Mesendoderm (in vitro differentiated cells): ENCODE data around the gene MREG.

Source experiments
- DNase-seq: peaks from one replicate; pipeline ENCODE4 v3.0.0; 2013
- H2AK5ac ChIP-seq: 2 replicates; pipeline ENCODE4 v1.6.1; 2013; ENCODE audit warnings: low read length, inconsistent platforms
- H2BK120ac ChIP-seq: 2 replicates; pipeline ENCODE4 v1.6.1; 2013; ENCODE audit warnings: low read depth, mild to moderate bottlenecking, low read length, moderate library complexity, mixed read lengths
- H2BK15ac ChIP-seq: replicated peaks from 2 replicates; pipeline ENCODE4 v1.6.1; 2013; ENCODE audit warnings: low read depth, mild to moderate bottlenecking, moderate library complexity
- H2BK5ac ChIP-seq: 2 replicates; pipeline ENCODE4 v1.6.1; 2013; ENCODE audit warnings: low read length, inconsistent platforms
- H3K18ac ChIP-seq: 2 replicates; pipeline ENCODE4 v1.6.1; 2013; ENCODE audit warnings: mild to moderate bottlenecking, low read length, mixed read lengths
- H3K23ac ChIP-seq: one replicate; pipeline ENCODE4 v1.6.1; 2013; ENCODE audit warnings: low read length
- H3K27ac ChIP-seq: 2 replicates; pipeline ENCODE4 v1.5.1; 2013; ENCODE audit warnings: low read depth, mild to moderate bottlenecking, inconsistent platforms, low read length, moderate library complexity
- H3K27me3 ChIP-seq: 2 replicates; pipeline ENCODE4 v1.6.1; 2013; ENCODE audit warnings: low read length, control low read depth, mild to moderate bottlenecking, inconsistent platforms; ENCODE audit not compliant: insufficient read depth, poor library complexity
- H3K36me3 ChIP-seq: 2 replicates; pipeline ENCODE4 v1.6.1; 2013; ENCODE audit warnings: low read length, inconsistent platforms; ENCODE audit not compliant: control insufficient read depth, insufficient read depth
- H3K4ac ChIP-seq: one replicate; pipeline ENCODE4 v1.6.1; 2013; ENCODE audit warnings: low read depth, mild to moderate bottlenecking, low read length, moderate library complexity
- H3K4me1 ChIP-seq: 2 replicates; pipeline ENCODE4 v1.6.1; 2013; ENCODE audit warnings: low read depth, low read length, inconsistent platforms; ENCODE audit not compliant: control insufficient read depth
- H3K4me2 ChIP-seq: 2 replicates; pipeline ENCODE4 v1.6.1; 2013; ENCODE audit warnings: low read length
- H3K4me3 ChIP-seq: 2 replicates; pipeline ENCODE4 v1.5.1; 2013; ENCODE audit warnings: mild to moderate bottlenecking, low read length
- H3K56ac ChIP-seq: one replicate; pipeline ENCODE4 v1.6.1; 2013; ENCODE audit warnings: low read length
- H3K79me1 ChIP-seq: 2 replicates; pipeline ENCODE4 v1.6.1; 2013; ENCODE audit warnings: low read length, inconsistent platforms
- H3K79me2 ChIP-seq: 2 replicates; pipeline ENCODE4 v1.6.1; 2013; ENCODE audit warnings: mild to moderate bottlenecking, low read length; ENCODE audit not compliant: control insufficient read depth, insufficient read depth
- H3K9ac ChIP-seq: 2 replicates; pipeline ENCODE4 v1.6.1; 2013; ENCODE audit warnings: low read length, inconsistent platforms
- H4K5ac ChIP-seq: one replicate; pipeline ENCODE4 v1.6.1; 2013; ENCODE audit warnings: low read length
- H4K8ac ChIP-seq: one replicate; pipeline ENCODE4 v1.6.1; 2013; ENCODE audit warnings: low read depth, mild to moderate bottlenecking, control low read depth, low read length, moderate library complexity
- WGBS: extraction: QIAGEN DNeasy Blood & Tissue Kit; methylation state at CpG from one replicate; pipeline ENCODE4 v1.1.7; 2013; ENCODE audit warnings: low lambda C conversion rate, missing lambda C conversion rate; ENCODE audit not compliant: insufficient coverage; ENCODE audit errors: extremely low coverage; 5-methylcytosine and 5-hydroxymethylcytosine counted together

Gene MREG

GRCh38 chr2:215969131-215969841 is 44.1 kb downstream of the MREG start:
- no CpG with 5 or more reads among the region's 6 CpGs for WGBS

GRCh38 chr2:215968499-215968898 is 44.9 kb downstream of the MREG start:
- no peak overlapping the region for H4K8ac ChIP-seq
- H2BK120ac ChIP-seq = no peak overlapping the region
- no peak overlapping the region for H3K4me3 ChIP-seq
- H3K4ac ChIP-seq = no peak overlapping the region
- no peak overlapping the region for H3K23ac ChIP-seq
- no peak overlapping the region for H3K9ac ChIP-seq
- no peak overlapping the region for H3K27ac ChIP-seq
- H3K18ac ChIP-seq = no peak overlapping the region
- H3K56ac ChIP-seq = no peak overlapping the region
- no CpG with 5 or more reads among the region's 3 CpGs for WGBS
- peaks cover 11% of the 10 kb centered on the region for H3K79me1 ChIP-seq
- H3K27me3 ChIP-seq = no peaks in the 10 kb centered on the region
- H3K4me1 ChIP-seq = no peaks in the 10 kb centered on the region
- H3K4me2 ChIP-seq = no peak overlapping the region
- H2BK15ac ChIP-seq = no peak overlapping the region
- no peak for DNase-seq
- no peaks in the 10 kb centered on the region for H3K36me3 ChIP-seq
- H3K79me2 ChIP-seq = peaks cover 7% of the 10 kb centered on the region
- no peak overlapping the region for H2AK5ac ChIP-seq
- no peak overlapping the region for H2BK5ac ChIP-seq
- H4K5ac ChIP-seq = no peak overlapping the region

More at GRCh38 chr2:215969131-215969841, 44.1 kb downstream of the MREG start:
- no peaks in the 10 kb centered on the region for H3K4me1 ChIP-seq
- no peaks in the 10 kb centered on the region for H3K27me3 ChIP-seq
- H3K9ac ChIP-seq = no peak overlapping the region
- H2BK120ac ChIP-seq = no peak overlapping the region
- no peak overlapping the region for H3K18ac ChIP-seq
- no peaks in the 10 kb centered on the region for H3K36me3 ChIP-seq
- no peak overlapping the region for H3K23ac ChIP-seq
- H4K5ac ChIP-seq = no peak overlapping the region
- no peak overlapping the region for H3K4me3 ChIP-seq
- DNase-seq = no peak
- H3K79me2 ChIP-seq = peaks cover 7% of the 10 kb centered on the region
- H3K79me1 ChIP-seq = peaks cover 11% of the 10 kb centered on the region
- no peak overlapping the region for H2BK5ac ChIP-seq
- H3K56ac ChIP-seq = no peak overlapping the region
- H3K4me2 ChIP-seq = no peak overlapping the region
- H3K4ac ChIP-seq = no peak overlapping the region
- H4K8ac ChIP-seq = no peak overlapping the region
- no peak overlapping the region for H2AK5ac ChIP-seq
- H2BK15ac ChIP-seq = no peak overlapping the region
- no peak overlapping the region for H3K27ac ChIP-seq

- no peak overlapping the region for H2AK5ac ChIP-seq
- H3K18ac ChIP-seq = no peak overlapping the region
- H2BK120ac ChIP-seq = no peak overlapping the region
- no peak overlapping the region for H3K4me3 ChIP-seq
- H3K4me2 ChIP-seq = no peak overlapping the region
- peaks cover 7% of the 10 kb centered on the region for H3K79me2 ChIP-seq
- peaks cover 11% of the 10 kb centered on the region for H3K79me1 ChIP-seq
- WGBS = no CpG with 5 or more reads among the region's 3 CpGs
- H3K56ac ChIP-seq = no peak overlapping the region
- no peak overlapping the region for H4K8ac ChIP-seq
- no peaks in the 10 kb centered on the region for H3K4me1 ChIP-seq
- DNase-seq = no peak
- H3K23ac ChIP-seq = no peak overlapping the region
- no peak overlapping the region for H4K5ac ChIP-seq
- no peaks in the 10 kb centered on the region for H3K36me3 ChIP-seq
- no peaks in the 10 kb centered on the region for H3K27me3 ChIP-seq
- no peak overlapping the region for H3K27ac ChIP-seq
- H3K9ac ChIP-seq = no peak overlapping the region
- no peak overlapping the region for H2BK15ac ChIP-seq
- H3K4ac ChIP-seq = no peak overlapping the region
- H2BK5ac ChIP-seq = no peak overlapping the region
These were observed 45.6 kb downstream of the MREG start for GRCh38 chr2:215967590-215968378.

GRCh38 chr2:215966951-215967350 is 46.4 kb downstream of the MREG start:
- Histone ChIP-seq H2BK15ac (no peak overlapping the region), H2AK5ac (no peak overlapping the region), H3K4me3 (no peak overlapping the region), H3K27me3 (no peaks in the 10 kb centered on the region), H3K27ac (no peak overlapping the region), H3K18ac (no peak overlapping the region), H3K23ac (no peak overlapping the region), H3K56ac (no peak overlapping the region), H2BK120ac (no peak overlapping the region), H4K8ac (no peak overlapping the region), H3K4ac (no peak overlapping the region), H3K4me2 (no peak overlapping the region), H3K9ac (no peak overlapping the region), H3K79me1 (peaks cover 11% of the 10 kb centered on the region), H3K36me3 (no peaks in the 10 kb centered on the region), H3K79me2 (peaks cover 6% of the 10 kb centered on the region), H2BK5ac (no peak overlapping the region), H3K4me1 (no peaks in the 10 kb centered on the region), H4K5ac (no peak overlapping the region)
- WGBS = no CpG with 5 or more reads among the region's 3 CpGs
- DNase-seq = no peak

GRCh38 chr2:215966274-215966673 is 47.1 kb downstream of the MREG start:
- WGBS = no CpG with 5 or more reads among the region's 4 CpGs
- no peak for DNase-seq

More at GRCh38 chr2:215966274-215966673, 47.1 kb downstream of the MREG start:
- Histone ChIP-seq H3K36me3 (no peaks in the 10 kb centered on the region), H2BK120ac (no peak overlapping the region), H3K4me1 (no peaks in the 10 kb centered on the region), H3K9ac (no peak overlapping the region), H4K5ac (no peak overlapping the region), H2AK5ac (no peak overlapping the region), H3K4me2 (no peak overlapping the region), H2BK5ac (no peak overlapping the region), H2BK15ac (no peak overlapping the region), H3K4me3 (no peak overlapping the region), H3K79me2 (peaks cover 5% of the 10 kb centered on the region), H3K27me3 (no peaks in the 10 kb centered on the region), H3K23ac (no peak overlapping the region), H3K4ac (no peak overlapping the region), H3K56ac (no peak overlapping the region), H3K79me1 (peaks cover 11% of the 10 kb centered on the region), H4K8ac (no peak overlapping the region), H3K27ac (no peak overlapping the region), H3K18ac (no peak overlapping the region)
